ENCODE measurements around the gene GPATCH3.
"Not testable (repeated sequence)": the region's sequence is repeated elsewhere in the genome, so short reads cannot be mapped to it uniquely, and the experiment has no call there.

Gene GPATCH3

DNA sequence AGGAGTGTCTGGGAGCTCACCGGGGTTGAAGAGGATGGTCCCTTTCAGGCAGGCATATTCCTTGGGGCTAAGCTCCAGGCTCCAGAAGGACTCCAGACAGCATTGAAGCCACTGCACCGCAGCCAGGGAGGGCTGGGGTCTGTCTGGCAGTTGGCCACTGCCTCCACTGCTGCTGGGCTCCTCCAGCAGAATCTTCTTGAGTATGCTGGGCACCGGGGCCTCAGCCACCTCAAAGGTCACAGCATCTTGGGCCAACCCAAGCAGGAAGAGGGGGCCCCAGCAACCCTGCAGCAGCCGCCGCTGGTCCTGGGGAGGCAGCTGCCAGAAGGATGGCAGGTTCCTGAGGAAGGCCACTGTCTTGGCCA, 13.1 kb upstream of the GPATCH3 start:
- FAIRE-seq: no peak

DNA sequence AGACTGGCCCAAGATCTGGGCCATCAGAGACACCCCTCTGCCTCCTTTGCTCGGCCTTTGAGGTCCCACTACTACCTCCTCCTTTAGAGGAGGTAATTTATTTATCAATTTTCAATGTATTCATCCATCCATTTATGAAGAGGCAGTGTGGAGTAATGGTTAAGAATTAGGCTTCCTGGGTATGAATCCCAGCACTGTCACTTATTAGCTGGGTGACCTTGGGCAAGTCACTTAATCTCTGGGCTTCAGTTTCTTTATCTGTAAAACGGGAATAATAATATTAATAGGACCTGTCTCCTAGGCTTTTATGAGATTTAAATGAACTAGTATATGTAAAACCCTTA, 11.9 kb upstream of the GPATCH3 start:
- no peak for FAIRE-seq

DNA sequence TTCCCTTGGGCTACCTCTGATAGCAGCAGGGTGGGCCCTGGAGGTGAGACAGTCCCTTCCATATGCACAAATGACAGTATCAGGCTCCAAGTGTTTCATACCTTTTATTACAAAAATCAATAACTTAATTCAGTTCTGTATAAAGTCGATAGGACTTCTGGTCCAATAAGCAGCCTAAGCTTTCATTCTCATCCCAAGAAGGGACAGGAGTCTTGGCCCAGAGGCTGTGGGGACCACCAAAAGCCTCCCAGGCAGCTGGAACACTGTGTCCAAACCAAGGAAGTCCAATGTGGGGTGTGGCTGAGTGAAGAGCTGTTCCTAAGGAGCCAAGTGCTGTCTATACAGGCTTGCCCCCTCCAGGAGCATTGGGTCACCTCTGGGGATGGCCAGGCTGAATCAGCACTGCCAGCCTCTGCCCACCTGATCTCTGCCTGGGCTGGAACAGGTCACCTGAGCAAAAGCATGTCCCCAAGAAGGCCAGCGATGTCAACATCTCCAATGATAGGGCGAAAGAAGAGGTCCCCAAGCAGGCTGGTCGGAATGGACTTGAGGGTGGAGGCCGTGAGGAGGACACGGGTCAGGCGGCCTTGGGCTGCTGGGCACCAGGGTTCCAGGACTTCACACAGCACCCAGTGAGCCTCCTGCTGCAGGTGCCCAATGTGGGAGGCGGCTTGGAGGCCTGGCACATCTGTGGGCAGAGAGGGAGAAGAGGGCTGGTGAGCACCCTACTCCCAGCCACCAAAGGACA, 11.3 kb upstream of the GPATCH3 start:
- no peak for FAIRE-seq

DNA sequence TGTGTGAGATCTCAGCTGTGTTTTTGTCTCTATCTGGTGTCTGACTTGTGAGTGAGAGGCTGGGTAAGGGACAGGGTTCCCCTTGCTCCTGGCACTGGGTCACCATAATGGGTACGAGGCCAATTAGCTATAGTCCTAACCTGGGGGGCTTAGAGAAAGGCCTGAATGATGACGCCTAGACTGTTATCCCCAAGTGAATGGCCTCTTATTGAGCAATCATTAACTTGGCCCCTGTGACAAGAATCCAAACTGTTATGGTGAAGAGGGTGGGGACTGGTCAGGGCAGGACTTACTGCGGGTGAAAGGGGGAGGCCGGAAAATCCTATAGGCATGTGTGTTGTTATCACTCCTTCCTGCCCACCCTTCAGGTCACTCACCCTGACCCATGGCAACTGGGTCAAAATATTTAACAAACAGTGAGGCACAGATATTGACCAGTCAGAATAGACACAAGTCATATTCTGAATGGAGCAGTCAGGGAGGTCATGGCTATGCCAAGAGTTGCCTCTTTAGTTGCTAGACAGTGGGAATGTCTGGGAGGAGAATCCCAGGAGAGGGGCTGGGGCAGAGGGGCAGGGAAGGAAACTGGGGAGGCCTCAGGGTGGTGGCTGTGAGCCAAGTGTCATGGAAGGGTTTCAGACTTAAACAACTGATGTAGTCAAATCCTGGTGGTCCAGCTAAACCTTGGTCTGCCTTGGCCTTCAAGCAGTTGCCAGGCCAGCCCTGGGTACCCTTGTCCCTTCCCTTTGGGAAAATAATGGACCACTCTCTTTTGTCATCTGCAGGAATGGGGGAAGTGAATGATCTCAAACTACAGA, 10.3 kb upstream of the GPATCH3 start:
- FAIRE-seq: no peak

DNA sequence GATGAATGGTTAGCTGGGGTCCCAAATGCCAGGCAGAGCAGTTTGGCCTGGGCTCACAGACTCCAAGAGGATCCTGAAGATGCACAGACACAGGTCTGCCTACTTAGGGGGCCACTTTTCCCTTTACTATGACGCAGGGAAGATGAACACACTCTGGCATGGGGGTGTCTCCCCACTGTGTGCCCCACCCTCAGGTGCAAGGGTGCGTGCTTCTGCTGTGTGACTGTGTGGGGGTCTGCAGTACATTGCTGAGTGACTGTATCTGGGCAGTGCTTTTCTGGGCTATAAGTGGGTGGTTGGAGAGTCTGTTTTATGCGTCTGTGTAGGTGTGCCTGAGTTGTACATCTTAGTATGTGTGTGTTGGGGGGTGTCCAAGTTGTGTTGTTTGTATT, 9.7 kb upstream of the GPATCH3 start:
- FAIRE-seq: no peak

DNA sequence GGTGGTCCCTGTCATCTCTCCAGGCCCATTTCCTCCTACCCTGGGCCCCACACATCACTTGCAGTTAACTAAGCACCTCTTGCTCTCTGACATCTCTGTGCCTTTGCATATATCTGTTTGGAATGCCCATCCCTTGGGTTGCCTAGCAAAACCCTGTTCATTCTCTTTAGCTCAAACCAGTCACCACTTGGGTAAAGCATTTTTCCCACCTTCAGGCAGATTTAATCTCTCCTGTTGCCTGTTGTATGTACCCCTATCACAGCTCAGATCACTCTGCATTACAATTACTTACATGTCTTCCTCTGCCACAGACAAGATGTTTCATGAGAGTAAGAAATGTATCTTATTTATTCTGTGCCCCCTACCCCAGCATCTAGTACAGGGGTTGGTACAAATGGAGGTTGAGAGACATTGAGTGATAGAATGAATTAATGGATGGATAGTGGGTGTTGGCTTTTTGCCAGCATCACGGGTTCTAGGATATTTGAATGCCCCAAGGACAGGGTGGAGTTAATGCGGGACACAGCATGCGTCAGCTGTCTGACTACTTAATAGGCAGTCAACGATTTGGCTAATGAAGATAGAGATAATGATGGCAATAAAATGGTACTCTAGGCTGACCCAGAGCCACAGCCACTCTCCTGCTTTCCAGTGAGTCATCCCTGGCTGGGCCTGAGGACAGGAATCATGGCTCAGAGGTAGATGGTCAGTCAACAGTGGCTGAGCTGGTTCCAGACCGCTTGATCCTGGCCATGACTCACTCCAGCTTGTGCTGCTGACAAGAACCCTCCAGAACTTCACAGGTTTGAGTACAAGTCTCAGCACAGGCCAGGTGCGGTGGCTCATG, 7.0 kb upstream of the GPATCH3 start:
- FAIRE-seq: no peak

DNA sequence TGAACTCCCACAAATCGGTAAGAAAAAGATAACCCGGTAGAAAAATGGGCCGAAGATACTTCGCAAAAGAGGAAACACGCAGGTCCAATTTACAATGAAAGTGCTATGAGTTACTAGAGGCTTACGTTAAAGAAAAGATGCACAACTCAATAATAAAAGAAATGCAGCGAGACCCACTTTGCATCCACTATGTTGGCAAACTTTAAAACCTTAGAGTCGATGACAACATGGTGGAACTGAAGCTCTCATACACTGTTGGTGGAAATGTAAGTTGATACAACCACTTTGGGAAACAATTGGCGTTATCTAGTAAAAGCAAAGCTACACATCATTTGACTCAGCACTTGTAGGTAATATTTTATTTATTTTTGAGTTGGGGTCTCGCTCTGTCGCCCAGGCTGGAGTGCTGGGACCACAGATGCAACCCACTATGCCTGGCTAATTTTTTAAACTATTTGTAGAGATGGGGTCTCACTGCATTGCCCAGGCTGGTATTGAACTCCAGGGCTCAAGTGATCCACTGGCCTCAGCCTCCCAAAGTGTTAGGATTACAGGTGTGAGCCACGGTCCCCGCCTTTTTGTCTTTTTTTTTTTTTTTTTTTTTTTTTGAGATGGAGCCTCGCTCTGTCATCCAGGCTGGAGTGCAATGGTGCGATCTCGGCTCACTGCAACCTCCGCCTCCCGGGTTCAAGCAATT, 696 bp upstream of the GPATCH3 start:
- FAIRE-seq: no peak

DNA sequence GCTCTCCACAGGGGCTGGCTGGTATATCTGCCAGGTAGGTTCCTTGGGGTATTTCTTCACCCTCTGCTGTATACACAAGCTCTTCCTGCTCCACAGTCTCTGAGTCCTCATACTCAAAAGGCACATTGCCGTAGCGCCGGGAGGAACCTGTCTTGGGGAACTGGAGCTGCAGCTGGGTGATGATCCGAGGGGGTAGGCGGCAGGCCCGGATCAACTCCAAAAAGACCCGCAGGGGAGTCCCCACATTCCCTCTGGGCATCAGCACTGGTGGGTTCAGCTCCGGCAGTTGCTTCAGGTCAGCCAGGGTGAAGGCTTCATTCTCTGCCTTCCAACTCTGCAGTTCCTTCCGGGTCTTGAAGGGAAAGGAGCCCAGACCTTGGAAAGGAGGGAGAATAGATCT, 2.9 kb downstream of the GPATCH3 start:
- no peak for FAIRE-seq

DNA sequence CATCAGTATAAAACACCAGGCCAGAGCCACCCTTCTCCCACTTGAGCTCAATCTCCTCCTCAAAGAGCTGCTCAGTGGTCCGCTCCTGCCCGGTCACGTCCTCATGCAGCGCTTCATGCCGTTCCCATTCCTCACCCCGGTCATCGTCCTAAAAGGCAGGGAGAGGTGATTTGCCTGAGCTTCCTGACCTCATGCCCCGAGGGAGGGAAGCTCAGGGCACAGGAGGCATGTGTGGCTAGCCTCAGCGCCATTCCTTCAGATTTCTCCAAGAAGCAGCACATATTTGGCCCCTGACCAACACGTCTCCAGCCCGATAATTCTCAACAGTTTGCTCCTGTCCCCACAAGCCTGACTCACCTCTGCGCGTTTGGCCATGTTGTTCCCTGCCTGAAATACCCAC, 6.0 kb downstream of the GPATCH3 start:
- FAIRE-seq: no peak

DNA sequence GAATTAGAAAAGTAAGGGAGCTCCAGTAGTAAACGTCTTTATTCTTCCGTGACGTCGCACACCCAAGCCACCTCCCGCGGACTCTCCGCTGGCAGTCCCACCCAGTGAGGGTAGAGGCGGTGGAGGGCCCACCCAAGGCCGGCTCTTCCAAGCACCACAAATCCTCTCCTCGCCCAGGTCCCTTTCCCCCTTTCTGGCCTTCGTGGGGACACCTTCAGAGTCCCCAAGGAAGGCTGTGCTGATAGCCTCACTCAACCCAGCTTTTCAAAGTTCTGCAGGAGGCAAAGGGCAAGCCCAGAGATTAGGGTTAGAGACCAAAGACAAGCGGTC, 9.8 kb downstream of the GPATCH3 start:
- no peak for FAIRE-seq

DNA sequence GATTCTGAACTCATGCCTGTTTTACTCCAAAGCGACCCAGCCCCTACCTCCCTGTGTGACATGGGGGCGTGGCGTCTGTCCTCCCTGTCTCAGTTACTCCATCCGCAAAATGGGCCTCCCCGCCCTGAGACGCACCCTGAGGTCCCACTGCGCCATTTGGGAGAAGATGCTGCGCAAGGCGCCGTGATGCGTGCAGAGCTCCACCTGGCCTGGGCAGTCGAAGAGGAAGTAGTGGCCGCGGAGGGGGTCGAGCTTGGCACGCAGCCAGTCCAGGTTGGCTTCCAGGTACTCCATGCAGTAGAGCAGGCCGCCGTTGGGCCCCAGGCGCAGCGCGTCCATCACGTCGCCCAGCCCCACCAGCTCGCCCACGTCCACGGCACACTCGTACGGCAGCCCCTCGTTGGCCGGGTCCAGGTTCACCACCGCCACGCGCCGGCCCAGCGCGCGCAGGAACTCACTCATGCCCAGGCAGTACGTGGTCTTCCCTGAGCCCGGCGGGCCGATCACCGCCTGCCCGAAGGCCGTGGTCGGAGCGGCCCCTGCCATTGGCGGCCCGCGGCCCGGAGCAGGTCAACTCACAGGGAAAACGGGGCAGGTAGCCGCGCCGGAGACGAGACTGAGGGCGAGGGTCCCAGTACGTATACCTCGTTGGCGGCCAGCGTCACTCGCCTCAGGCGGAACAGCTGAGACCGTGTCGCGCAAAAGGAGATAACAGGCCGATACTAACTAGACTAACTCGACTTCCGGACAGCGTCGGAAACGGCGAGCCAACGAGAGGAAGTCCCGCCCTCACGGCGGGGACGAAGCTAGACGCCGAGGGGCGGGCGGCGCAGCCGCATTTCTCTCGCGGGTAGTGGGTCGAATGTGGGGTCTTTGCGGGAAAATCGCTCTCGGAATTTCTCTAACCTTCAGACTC, 10.5 kb downstream of the GPATCH3 start, which contains the start of gene GPN2:
Gene GPN2, minus strand, starts transcription at position 733 of the 916 bp plus-strand sequence. Its CDS starts 187 bp downstream, at position 546.
- FAIRE-seq: no peak

DNA sequence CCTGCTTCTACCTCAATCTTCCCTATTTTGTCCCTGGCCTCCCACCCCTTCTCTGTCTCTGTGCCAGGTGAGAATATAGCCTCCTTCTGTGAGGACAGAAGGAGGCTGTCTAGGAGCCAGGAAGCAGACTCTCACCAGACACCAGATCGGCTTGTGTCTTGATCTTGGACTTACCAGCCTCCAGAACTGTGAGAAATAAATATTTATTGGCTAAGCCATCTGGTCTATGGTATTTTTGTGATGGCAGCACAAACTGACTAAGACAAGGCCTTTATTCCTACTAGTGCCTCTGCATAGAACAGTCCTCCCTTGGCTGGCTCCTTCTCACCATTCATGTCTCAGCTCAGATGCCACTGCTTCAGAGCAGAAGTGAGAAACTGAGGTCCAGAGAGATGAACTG, 12.0 kb downstream of the GPATCH3 start:
- no peak for FAIRE-seq

DNA sequence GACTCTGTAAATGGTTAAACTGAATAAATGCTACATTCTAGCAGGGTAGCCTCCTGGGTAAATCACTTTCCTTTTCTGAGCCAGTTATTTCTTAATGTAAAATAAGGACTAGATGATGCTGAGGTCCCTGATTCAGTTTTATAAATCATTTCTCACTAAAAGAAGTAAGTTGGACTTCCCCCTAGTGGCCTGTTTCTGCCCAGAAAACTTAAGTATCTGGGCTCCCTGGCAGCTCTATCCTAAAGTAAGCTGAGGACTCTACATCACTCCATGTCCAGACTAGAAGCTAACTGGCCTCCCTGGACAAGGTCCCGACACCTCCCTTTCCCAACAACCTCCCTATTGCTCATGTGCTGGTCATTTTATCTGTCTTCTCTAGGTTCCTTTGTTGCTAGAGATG, 13.1 kb downstream of the GPATCH3 start:
- no peak for FAIRE-seq

DNA sequence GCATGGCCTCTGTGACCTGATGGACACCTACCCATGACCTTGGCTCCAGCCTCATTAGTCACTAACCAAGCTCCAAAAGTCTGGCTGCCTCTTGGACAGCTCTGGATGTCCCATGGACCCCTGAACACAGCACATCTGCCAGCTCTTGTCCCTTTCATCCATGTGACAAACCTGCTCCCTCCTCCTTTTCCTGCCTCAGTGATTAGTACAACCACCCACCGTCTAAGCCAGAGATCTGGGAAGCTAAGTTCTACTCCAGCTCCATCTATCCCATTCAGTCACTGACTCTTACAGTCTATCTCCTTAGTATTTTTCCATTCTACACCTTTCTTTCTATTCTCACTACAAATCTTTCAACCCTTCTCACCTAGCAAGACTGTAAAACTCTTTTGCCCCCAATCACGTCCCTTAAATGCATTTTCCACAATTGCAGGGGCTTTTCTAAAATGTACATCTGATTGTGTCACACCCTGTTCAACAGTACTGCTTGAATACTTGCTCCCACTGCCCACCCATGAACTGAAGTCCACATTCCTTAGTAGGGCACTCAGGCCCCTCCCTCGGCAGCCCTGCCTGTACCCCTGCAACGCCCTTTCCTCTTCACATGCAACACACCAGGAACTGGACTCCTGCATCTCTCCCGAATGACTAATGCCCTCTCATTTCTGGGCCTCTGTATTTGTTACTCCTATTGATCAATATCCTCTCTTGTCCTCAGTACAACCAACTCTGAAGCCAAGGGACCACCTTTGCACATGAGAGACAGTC, 17.4 kb downstream of the GPATCH3 start:
- no peak for FAIRE-seq

DNA sequence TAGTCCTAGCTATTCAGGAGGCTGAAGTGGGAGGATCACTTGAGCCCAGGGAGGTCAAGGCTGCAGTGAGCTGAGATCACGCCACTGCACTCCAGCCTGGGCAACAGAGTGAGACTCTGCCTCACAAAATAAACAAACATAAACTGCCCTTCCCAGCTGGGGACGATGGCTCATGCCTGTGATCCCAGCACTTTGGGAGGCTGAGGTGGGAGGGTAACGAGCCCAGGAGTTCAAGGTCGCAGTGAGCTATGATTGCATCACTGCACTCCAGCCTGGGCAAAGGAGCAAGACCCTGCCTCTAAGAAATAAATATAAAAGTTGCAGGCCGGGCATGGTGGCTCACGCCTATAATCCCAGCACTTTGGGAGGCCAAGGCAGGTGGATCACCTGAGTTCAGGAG, 18.7 kb downstream of the GPATCH3 start:
- FAIRE-seq: not testable (repeated sequence)

DNA sequence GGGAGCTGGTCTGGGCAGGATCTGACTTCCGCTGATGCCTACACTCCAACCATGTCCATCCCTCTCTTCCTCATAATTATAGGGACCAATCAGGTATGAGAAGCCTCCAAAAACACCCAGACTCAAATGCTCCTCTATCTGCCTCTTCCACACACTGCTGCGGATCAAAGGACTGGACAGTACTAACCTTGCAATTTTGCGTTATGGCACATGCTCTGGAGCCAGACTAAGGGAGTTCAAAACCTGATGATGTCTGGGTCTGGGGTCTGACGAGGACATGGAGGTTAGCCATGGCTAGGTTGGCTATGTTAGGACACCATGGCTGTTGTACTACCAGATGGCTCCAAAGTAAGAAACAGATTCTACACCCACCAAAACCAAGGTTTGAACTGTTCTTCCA, 20.5 kb downstream of the GPATCH3 start:
- no peak for FAIRE-seq

DNA sequence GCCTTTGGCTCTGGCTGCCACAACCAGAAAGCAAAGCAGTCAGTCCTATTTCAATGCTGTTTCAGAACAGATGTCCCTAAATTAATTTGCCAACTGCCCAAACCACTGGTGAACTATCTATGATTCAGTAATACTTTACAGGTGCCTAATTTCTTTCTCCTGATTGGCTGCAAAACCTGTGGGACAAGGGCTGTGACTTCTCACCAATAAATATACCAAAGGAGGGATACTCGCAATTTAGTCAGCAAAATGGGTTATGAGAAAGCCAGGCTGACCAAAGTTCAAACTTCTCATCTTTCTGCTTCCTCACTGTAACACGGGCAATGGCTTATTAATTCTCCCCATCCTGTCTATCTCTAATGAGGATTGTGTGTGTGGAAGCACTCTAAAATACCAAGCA, 22.9 kb downstream of the GPATCH3 start:
- FAIRE-seq: no peak

DNA sequence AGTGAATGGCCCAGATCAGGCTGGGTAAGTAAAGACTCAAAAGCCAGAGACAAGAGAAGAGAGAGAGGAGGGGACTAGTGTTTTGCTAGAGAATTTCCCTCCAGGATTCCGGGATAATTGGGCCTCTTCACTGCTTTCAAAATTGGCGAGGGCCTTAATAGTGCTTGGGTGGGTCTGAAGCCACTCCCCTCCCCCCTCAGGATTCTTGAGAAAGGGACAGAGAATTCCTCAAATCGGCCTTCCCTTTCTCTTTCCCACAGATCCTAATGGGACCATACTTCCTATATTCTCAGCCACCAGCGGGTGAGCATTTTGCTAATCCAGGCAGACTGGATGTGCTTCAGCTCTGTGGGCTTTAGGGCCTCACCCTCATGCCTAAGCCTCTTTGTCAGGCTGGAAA, 25.4 kb downstream of the GPATCH3 start:
- FAIRE-seq: no peak

DNA sequence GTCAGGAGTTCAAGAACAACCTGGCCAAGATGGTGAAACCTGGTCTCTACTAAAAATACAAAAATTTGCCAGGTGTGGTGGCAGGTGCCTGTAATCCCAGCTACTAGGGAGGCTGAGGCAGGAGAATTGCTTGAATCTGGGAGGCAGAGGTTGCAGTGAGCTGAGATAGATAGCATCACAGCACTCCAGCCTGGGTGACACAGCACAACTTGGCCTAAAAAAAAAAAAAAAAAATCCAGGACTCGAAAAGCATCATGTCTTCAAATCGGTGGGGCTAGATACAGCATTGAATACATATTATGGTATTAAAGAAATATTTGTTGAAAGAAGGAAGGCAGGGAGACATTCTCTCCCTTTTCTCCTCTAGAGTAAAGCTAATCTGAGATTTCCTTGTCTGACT, 27.2 kb downstream of the GPATCH3 start:
- not testable (repeated sequence) for FAIRE-seq

DNA sequence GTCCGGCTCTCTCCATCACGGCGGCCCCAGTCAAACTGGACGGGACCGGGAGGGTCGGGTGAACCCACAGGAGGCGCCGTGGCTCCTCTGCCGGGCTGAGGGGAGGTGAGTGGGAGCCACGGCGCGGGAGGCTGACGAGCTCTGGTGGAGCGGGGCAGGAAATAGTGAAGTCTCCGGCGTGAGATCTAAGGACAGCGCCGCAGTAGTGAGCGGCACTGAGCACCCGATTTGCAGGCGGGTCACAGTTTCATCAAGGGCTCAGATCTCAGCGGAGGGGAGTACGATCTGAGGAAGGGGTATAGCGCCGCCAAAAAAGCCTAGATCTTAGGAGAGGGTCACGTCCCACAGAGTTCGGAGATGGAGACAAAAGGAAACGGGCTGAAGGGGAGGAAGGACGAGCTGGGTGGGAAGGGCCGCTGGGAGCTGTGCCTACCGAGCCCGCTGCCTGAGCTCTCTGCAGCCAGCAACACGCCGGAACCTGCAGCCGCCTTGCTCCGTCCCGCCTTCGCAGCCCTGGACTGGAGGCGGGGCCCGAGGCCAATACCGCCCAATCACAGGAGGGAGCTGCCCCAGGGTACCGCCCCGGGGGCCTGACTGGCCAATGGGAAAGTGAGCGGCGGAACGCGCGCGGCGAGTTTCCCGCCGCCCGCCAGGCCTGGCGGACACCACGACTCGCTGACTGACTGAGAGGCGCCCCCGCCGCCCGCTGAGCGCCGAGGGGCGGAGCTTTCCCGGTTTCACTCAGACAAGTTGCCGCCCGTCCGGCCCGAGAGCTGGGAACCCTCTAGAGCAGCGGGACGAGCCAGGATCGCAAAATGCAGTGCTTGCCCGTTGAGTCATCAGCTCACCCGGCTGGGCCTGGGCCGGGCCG, 35.4 kb downstream of the GPATCH3 start:
- FAIRE-seq: no peak
